Measurements from ENCODE around the gene OSBPL10.

GRCh38 chr3:31943041-31943440, 38.0 kb downstream of the OSBPL10 start:
- no peak for TF ChIP-seq CTCF (IDR thresholded peaks at IDR 0.05; ENCODE audit: low read length)
- no peak for TF ChIP-seq EZH2 (IDR thresholded peaks at IDR 0.05; ENCODE audit: borderline replicate concordance, low read length)

Data from OCI-LY1 (cell line).